BE2C (cell line): Measurements from ENCODE around the gene COX6A1. TPM values are rescaled to one million over a fixed set of nuclear protein-coding genes. Genes with fewer than 3 reads are reported as not detected.

ENCODE experiments used
- DNase-seq: peaks from one replicate; pipeline ENCODE4 v3.0.0-alpha.2; 2020
- H3K27me3 ChIP-seq: fragments of 250-450 bp; sonication (Bioruptor Pico); 2 replicates; pipeline ENCODE4 v1.5.1; 2020; ENCODE audit warnings: mild to moderate bottlenecking
- H3K36me3 ChIP-seq: fragments of 250-450 bp; sonication (Bioruptor Pico); 2 replicates; pipeline ENCODE4 v1.5.1; 2020; ENCODE audit warnings: mild to moderate bottlenecking
- H3K4me1 ChIP-seq: fragments of 250-450 bp; sonication (Bioruptor Pico); 2 replicates; pipeline ENCODE4 v1.5.1; 2020
- H3K4me3 ChIP-seq: 2 replicates; pipeline ENCODE4 v1.5.1; 2011; ENCODE audit warnings: low read depth, low read length
- H3K9me3 ChIP-seq: fragments of 250-450 bp; sonication (Bioruptor Pico); 2 replicates; pipeline ENCODE4 v1.5.1; 2020
- CTCF ChIP-seq: IDR thresholded peaks from 2 replicates; pipeline ENCODE4 v1.5.1; 2012; ENCODE audit warnings: mild to moderate bottlenecking, low read depth, low read length
- polyA plus RNA-seq: library from polyadenylated mRNA; unstranded; fragments of >200 nt; gene quantifications from one replicate; pipeline ENCODE4 v1.2.1, GENCODE V29; 2012; ENCODE audit warnings: low read depth, missing spikeins; ENCODE audit not compliant: insufficient read length, insufficient read depth

COX6A1 gene
- 2,740 TPM for polyA plus RNA-seq

GRCh38 chr12:120437735-120438494 is at the start of gene COX6A1:
TSS of gene COX6A1 (plus strand) at chr12:120438113. CDS start at chr12:120438127, 14 bp downstream.
- Histone ChIP-seq H3K9me3 (no peaks in the 10 kb centered on the region), H3K27me3 (0 out of 2 replicates have a peak, but pooled peaks cover 4% of the 10 kb centered on the region), H3K4me1 (peaks cover 3% of the 10 kb centered on the region), H3K36me3 (peaks cover 21% of the 10 kb centered on the region), H3K4me3 (peak within 1 kb of the TSS; percentile 84)
- DNase-seq = peak; percentile 98
- TF ChIP-seq CTCF = peak; percentile 21; the same call in 1 of the 2 replicates

- H3K4me3 ChIP-seq = no peak overlapping the region
- no peaks in the 10 kb centered on the region for H3K36me3 ChIP-seq
- no peaks in the 10 kb centered on the region for H3K9me3 ChIP-seq
- H3K4me1 ChIP-seq = no peaks in the 10 kb centered on the region
- no peaks in the 10 kb centered on the region for H3K27me3 ChIP-seq
- no peak for DNase-seq
- TF ChIP-seq CTCF = no peak
These were observed 49.0 kb upstream of the COX6A1 start for GRCh38 chr12:120388691-120389481.

- no peak for TF ChIP-seq CTCF
- no peak for DNase-seq
- Histone ChIP-seq H3K9me3 (no peaks in the 10 kb centered on the region), H3K4me1 (no peaks in the 10 kb centered on the region), H3K4me3 (no peak overlapping the region), H3K36me3 (no peaks in the 10 kb centered on the region), H3K27me3 (no peaks in the 10 kb centered on the region)
These were observed 47.3 kb upstream of the COX6A1 start for GRCh38 chr12:120390540-120391120.

GRCh38 chr12:120394483-120395367 is 43.2 kb upstream of the COX6A1 start:
- no peak overlapping the region for H3K4me3 ChIP-seq
- no peak for DNase-seq
- H3K36me3 ChIP-seq = no peaks in the 10 kb centered on the region
- no peaks in the 10 kb centered on the region for H3K9me3 ChIP-seq
- no peaks in the 10 kb centered on the region for H3K4me1 ChIP-seq
- no peak for TF ChIP-seq CTCF
- H3K27me3 ChIP-seq = no peaks in the 10 kb centered on the region

DNA sequence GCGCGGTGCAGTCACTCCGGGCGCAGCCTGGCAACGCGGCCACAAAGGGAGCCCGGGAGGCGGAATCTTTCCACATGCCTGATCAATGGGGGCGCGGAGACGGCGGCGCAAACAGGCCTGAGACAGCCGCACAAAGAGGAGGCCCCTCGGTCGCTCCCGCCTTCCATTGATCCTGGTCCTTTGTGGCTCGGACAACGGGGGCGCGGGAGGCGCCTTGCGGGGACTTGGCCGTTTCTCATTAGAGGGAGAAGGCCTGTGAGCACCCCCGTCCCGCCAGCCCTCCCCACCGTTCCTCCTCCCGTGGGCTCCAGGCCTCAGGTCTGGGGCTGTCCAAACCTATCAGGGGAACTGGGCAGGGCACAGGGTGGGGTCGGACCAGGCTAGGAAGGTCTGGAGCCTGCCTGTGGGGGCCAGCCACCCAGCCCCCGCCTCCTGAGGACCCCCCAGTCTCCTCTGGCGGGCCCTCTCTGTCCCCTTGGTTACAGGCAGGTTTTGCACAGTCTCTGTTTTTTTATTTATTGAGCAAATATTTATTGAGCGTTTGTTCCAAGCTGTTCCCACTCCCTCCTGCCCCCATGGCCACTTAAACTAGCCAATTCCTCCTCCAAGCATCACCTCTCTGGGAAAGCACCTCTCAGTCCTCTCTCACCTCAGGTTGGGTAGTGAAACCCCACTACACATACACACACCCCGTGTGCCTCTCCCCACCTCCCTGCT is 39.9 kb upstream of the COX6A1 start:
- H3K4me1 ChIP-seq = no peaks in the 10 kb centered on the region
- H3K4me3 ChIP-seq = no peak overlapping the region
- H3K36me3 ChIP-seq = no peaks in the 10 kb centered on the region
- no peaks in the 10 kb centered on the region for H3K9me3 ChIP-seq
- TF ChIP-seq CTCF = no peak
- H3K27me3 ChIP-seq = no peaks in the 10 kb centered on the region
- DNase-seq = no peak
